ENCODE data around the gene TRAPPC6A. TPM values are rescaled to one million over a fixed set of nuclear protein-coding genes. Genes with fewer than 3 reads are reported as not detected.

Gene TRAPPC6A
- total RNA-seq, 1 experiment from 2014 or later = 59.9 TPM

DNA sequence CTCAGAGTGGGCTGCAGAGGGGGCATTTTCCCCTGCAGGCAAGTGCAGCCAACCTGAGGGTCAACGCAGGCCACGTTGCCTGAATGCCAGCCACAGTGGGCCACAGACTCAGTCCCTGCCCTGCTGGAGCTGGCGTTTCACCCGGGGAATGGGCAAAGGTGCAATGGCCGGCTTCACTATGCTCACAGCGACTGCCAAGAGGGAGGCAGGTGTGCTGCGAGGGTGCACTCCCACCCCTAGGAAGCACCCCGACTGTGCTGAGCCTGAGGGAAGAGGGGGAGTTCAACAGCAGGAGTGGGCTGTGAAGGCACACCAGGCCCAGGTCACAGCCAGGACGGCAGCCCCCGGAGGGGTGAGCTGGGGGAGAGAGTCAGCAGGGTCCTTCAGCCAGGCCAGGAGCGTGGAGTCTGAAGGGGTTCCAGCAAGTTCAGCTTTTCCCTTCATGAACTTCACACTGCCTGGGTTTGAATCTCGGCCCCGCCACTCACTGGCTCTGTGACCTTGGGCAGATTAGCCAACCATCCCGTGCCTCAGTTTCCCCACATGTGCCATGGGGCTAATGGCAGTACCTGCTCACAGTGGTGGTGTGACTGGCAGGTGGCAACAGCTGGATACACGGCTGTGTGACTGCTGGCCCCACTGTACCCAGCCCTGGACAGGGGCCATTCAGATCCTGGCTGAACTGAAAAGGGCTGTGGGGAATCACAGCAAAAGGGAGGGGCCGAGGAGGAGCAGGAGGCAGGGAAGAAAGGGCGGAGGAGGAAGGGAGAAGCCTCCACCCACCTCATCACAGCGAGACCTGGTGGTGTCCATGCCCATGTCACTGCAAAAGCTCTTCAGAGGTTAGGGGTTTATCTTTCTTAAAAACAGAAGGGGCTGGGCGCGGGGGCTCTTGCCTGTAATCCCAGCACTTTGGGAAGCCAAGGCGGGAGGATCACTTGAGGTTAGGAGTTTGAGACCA lies 7.6 kb downstream of the TRAPPC6A start:
- Histone ChIP-seq H3K79me2 (ENCODE audit: insufficient read depth, low read length) (no peaks in the 10 kb centered on the region; the same call in 1 of the 2 replicates), H2BK12ac (ENCODE audit: insufficient read length, low read depth, low read length) (no peak overlapping the region), H4K5ac (ENCODE audit: insufficient read length, low read depth, low read length) (no peak overlapping the region), H3K56ac (ENCODE audit: insufficient read length, low read depth, low read length) (no peak overlapping the region), H2BK5ac (ENCODE audit: insufficient read length, low read length) (no peak overlapping the region), H4K91ac (ENCODE audit: insufficient read length, low read depth, low read length) (no peak overlapping the region), H3K9ac (ENCODE audit: extremely low read depth, insufficient read length, low read length) (no peak overlapping the region), H2AK5ac (ENCODE audit: insufficient read length, low read length) (no peak overlapping the region), H2BK20ac (ENCODE audit: low read depth, low read length, poor library complexity, severe bottlenecking) (no peak overlapping the region), H2BK15ac (ENCODE audit: low read depth, low read length) (no peak overlapping the region), H4K8ac (replicated peaks; ENCODE audit: insufficient read length, low read depth, low read length) (no peak overlapping the region), H2AFZ (ENCODE audit: low read length) (no peak overlapping the region), H3K18ac (ENCODE audit: insufficient read length, low read depth, low read length) (no peak overlapping the region), H3K23me2 (ENCODE audit: insufficient read length, low read depth, low read length, poor library complexity, severe bottlenecking) (no peaks in the 10 kb centered on the region), H3K9me3 (ENCODE audit: control insufficient read depth, low read depth, low read length) (no peaks in the 10 kb centered on the region), H3T11ph (ENCODE audit: low read length) (no peak overlapping the region), H3K4me1 (ENCODE audit: insufficient read depth, low read length) (no peaks in the 10 kb centered on the region), H3K27me3 (ENCODE audit: insufficient read depth, low read length) (no peaks in the 10 kb centered on the region), H4K20me1 (ENCODE audit: control insufficient read depth, insufficient read depth, insufficient read length) (no peaks in the 10 kb centered on the region), H3K14ac (ENCODE audit: insufficient read depth, low read length) (no peak overlapping the region), H3K4ac (ENCODE audit: low read depth, low read length) (no peak overlapping the region), H3K4me2 (ENCODE audit: insufficient read depth, insufficient read length, low read length) (no peak overlapping the region), H3K27ac (ENCODE audit: insufficient read length, low read depth, low read length) (no peak overlapping the region), H2BK120ac (ENCODE audit: low read depth, low read length, poor library complexity, severe bottlenecking) (no peak overlapping the region), H3K23ac (ENCODE audit: insufficient read length, low read depth, low read length) (no peak overlapping the region), H3K79me1 (ENCODE audit: insufficient read depth, low read depth, low read length, poor library complexity, severe bottlenecking) (no peaks in the 10 kb centered on the region)
- H3K36me3 Mint-ChIP-seq (ENCODE audit: insufficient read depth in 1 of 3, low read depth in 3 of 3) = no peaks in the 10 kb centered on the region; a peak in 1 of 7 replicates
- TF ChIP-seq, protein P1, sequence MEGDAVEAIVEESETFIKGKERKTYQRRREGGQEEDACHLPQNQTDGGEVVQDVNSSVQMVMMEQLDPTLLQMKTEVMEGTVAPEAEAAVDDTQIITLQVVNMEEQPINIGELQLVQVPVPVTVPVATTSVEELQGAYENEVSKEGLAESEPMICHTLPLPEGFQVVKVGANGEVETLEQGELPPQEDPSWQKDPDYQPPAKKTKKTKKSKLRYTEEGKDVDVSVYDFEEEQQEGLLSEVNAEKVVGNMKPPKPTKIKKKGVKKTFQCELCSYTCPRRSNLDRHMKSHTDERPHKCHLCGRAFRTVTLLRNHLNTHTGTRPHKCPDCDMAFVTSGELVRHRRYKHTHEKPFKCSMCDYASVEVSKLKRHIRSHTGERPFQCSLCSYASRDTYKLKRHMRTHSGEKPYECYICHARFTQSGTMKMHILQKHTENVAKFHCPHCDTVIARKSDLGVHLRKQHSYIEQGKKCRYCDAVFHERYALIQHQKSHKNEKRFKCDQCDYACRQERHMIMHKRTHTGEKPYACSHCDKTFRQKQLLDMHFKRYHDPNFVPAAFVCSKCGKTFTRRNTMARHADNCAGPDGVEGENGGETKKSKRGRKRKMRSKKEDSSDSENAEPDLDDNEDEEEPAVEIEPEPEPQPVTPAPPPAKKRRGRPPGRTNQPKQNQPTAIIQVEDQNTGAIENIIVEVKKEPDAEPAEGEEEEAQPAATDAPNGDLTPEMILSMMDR (conservative IDR thresholded peaks at IDR 0.05) = no peak
- peaks cover 2 to 8% of the 10 kb centered on the region in 2 experiments for H3K4me1 Mint-ChIP-seq
- no peak for DNase-seq
- no peak overlapping the region for H3K4me3 Mint-ChIP-seq
- no peaks in the 10 kb centered on the region for H3K9me3 Mint-ChIP-seq
- WGBS (ENCODE audit: extremely low coverage, insufficient read length, low lambda C conversion rate) = no CpG with 5 or more reads among the region's 21 CpGs
- H3K27me3 Mint-ChIP-seq (ENCODE audit: low read depth) = 0 out of 2 replicates have a peak, but pooled peaks cover 3% of the 10 kb centered on the region
- H3K27ac Mint-ChIP-seq = no peak overlapping the region

Measured in H9 (cell line).